Measurements from ENCODE around the gene ZSWIM3.
"Not testable (repeated sequence)": the region's sequence is repeated elsewhere in the genome, so short reads cannot be mapped to it uniquely, and the experiment has no call there.

The ZSWIM3 gene

DNA sequence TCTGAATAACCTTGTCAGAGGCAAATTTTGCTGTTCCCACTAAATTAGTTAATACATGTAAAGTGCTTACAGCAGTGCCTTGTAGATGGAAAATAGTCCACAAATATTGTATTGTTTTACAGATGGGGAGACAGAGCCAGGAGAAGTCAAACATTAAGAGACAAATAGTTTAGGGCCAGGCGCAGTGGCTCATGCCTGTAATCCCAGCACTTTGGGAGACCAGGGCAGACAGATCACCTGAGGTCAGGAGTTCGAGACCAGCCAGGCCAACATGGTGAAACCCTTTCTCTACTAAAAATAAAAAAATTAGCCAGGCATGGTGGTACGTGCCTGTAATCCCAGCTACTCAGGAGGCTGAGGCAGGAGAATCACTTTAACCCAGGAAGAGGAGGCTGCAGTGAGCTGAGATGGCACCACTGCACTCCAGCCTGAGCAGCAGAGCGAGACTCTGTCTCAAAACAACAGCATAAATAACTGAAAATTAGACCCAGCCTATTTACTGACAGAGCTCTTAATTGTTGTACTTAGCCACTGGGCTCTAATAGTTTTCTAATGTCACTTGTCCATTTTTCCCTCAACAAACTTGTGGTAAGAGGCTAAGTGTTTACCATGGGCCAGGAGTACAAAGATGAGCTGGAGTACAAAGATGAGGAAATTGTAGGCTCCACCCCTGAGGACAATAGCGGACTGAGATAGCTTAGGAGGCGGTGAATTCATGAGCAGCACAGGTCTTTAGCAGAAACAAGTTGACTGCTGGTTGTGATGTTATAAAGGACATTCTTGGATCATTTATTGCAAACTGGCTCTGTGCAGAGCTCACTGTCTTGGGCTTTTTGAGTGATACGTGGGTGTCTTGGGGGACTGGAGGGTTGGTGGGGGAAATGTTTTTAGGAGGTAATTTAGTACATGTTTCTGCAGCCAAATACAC, 6.4 kb downstream of the ZSWIM3 start:
- TF ChIP-seq ZFX (IDR thresholded peaks at IDR 0.05) = no peak
- no peak for TF ChIP-seq CTCF (conservative IDR thresholded peaks at IDR 0.05)
- no peak overlapping the region for H3K27ac ChIP-seq

DNA sequence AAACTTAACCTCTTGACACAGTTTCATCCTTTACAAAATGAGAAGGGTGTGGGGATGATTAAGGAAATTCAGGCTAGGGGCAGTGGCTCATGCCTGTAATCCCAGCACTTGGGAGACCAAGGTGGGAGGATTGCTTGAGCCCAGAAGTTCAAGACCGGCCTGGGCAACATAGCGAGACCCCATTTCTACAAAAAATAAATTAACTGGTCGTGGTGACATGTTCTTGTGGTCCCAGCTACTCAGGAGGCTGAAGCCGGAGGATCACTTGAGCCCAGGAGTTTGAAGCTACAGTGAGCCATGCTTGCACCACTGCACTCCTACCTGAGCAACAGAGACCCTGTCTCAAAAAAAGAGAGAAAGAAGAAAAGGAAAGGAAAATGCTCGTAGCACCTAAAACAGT, 9.0 kb downstream of the ZSWIM3 start:
- TF ChIP-seq CTCF (conservative IDR thresholded peaks at IDR 0.05) = no peak
- no peak for TF ChIP-seq ZFX (IDR thresholded peaks at IDR 0.05)

DNA sequence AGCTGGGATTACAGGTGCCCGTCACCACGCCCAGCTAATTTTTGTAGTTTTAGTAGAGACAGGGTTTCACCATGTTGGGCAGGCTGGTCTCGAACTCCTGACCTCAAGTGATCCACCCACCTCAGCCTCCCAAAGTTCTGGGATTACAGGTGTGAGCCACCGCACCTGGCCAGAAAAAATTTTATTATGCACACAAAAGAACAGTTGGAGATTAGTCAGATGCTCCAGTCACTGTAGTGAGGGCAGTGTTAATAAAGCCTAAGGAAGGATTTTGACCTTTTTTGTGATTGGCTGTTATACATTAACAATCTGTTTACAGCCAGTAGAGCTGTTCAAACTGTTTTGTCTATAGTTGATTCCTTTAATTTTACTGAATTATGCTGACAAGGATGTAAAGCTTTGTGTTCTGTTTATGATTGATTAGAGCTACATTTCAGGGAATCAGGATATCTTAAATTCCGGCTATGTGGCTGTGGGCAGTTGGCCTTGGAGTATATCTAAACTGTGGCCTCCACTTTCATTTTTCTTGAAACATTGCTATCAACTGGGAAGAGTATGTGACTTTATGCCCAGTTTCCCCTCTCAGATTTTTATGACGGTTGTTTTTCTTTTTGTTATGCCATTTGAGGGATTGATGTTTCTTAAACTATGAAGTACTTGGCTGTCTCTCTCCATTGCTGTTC, 9.9 kb downstream of the ZSWIM3 start:
- TF ChIP-seq CTCF (conservative IDR thresholded peaks at IDR 0.05) (no peak), ZFX (IDR thresholded peaks at IDR 0.05) (no peak)
- H3K27ac ChIP-seq = no peak overlapping the region

More for the DNA sequence above, 9.0 kb downstream of the ZSWIM3 start:
- no peak overlapping the region for H3K27ac ChIP-seq

GRCh38 chr20:45867819-45868176, 10.4 kb downstream of the ZSWIM3 start:
- TF ChIP-seq CTCF (conservative IDR thresholded peaks at IDR 0.05) (no peak), ZFX (IDR thresholded peaks at IDR 0.05) (no peak)
- H3K27ac ChIP-seq = no peak overlapping the region

DNA sequence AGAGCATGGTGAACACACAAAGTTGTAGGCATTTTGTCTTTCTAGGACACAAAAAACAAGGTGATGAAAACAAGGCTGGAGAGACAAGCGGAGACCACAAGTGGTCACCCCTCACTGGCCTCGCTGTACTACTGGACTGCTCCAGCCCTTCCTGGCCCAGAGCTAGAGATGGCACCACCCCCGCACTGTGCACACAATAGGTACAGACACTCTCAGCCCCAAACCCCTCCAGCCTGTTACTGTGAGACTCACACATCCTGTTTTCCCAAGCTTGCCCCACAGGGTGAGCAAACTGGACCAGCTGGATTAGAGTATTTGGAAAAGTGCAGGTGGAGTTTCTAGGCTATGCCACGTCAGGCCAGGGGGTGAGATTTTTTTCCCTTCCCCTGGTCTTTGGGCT, 15.2 kb downstream of the ZSWIM3 start:
- TF ChIP-seq CTCF (conservative IDR thresholded peaks at IDR 0.05) (no peak), ZFX (IDR thresholded peaks at IDR 0.05) (no peak)
- H3K27ac ChIP-seq = no peak overlapping the region; the same call in 1 of the 2 replicates

- no peak for TF ChIP-seq ZFX (IDR thresholded peaks at IDR 0.05)
- TF ChIP-seq CTCF (conservative IDR thresholded peaks at IDR 0.05) = no peak
- H3K27ac ChIP-seq = no peak overlapping the region
Measured at GRCh38 chr20:45873409-45874103, 16.1 kb downstream of the ZSWIM3 start.

- not testable (repeated sequence) for H3K27ac ChIP-seq
Measured at GRCh38 chr20:45874104-45874481, 16.7 kb downstream of the ZSWIM3 start.

Data from C4-2B (cell line).